ENCODE data around the gene CTBP1.

CTBP1 gene

DNA sequence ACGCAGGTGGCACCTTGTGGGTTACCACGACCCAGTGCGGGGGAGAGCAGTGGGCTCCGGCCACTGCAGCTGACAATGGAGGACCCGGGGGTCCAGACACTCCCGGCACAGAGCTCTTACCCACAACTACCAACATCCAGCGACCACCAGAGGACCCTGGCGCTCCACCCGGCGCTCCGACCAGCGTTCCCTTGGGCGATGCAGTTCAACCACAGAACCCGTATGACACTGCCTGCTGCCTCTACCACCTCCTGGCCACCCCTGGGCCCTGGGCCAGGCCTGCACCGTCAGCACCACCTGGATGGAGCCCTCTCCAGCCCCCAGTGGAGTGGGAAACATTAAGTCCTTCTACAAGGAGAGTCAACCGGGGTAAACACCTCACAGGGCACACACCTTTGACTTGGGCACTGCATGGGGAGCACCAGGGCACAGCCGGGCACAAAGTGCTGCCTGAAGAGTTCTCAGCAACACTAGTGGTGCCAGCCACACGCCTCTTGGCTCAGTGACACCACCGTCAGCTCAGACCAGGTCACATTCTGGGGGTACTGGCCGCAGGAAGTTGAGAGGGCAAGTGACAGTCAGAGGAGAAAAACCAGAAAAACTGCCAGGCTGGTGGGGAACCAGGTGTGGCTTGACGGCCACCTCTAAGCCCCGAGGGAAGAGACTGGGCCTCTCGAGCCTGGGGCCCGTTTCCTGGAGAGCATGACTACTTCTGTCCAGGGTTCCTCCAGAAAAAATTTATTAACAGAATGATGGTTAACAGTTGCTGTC lies 2.6 kb downstream of the CTBP1 start:
- H2AFZ ChIP-seq (ENCODE audit: low read length): no peak overlapping the region
- H3K9me3 ChIP-seq (ENCODE audit: insufficient read depth, low read depth, low read length): no peaks in the 10 kb centered on the region
- peaks cover 43% of the 10 kb centered on the region for H3K4me1 ChIP-seq (ENCODE audit: insufficient read depth, low read length, poor library complexity, severe bottlenecking)
- peak overlapping the region; percentile 100 for H3K4me2 ChIP-seq (ENCODE audit: low read depth, low read length, poor library complexity, severe bottlenecking)
- no peaks in the 10 kb centered on the region for H3F3A ChIP-seq (ENCODE audit: low read depth)
- TF ChIP-seq, protein P1, sequence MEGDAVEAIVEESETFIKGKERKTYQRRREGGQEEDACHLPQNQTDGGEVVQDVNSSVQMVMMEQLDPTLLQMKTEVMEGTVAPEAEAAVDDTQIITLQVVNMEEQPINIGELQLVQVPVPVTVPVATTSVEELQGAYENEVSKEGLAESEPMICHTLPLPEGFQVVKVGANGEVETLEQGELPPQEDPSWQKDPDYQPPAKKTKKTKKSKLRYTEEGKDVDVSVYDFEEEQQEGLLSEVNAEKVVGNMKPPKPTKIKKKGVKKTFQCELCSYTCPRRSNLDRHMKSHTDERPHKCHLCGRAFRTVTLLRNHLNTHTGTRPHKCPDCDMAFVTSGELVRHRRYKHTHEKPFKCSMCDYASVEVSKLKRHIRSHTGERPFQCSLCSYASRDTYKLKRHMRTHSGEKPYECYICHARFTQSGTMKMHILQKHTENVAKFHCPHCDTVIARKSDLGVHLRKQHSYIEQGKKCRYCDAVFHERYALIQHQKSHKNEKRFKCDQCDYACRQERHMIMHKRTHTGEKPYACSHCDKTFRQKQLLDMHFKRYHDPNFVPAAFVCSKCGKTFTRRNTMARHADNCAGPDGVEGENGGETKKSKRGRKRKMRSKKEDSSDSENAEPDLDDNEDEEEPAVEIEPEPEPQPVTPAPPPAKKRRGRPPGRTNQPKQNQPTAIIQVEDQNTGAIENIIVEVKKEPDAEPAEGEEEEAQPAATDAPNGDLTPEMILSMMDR (conservative IDR thresholded peaks at IDR 0.05; ENCODE audit: low read length): no peak
- no peak for TF ChIP-seq EZH2phosphoT487 (IDR thresholded peaks at IDR 0.05; ENCODE audit: borderline replicate concordance)
- H3K9me2 ChIP-seq (replicated peaks; ENCODE audit: low read depth, low read length): no peaks in the 10 kb centered on the region
- peaks cover 6% of the 10 kb centered on the region for H3K27me3 ChIP-seq (ENCODE audit: insufficient read depth, low read length, poor library complexity, severe bottlenecking)
- peak overlapping the region; percentile 100 for H3K4me3 ChIP-seq (ENCODE audit: low read length, poor library complexity, severe bottlenecking)
- peak overlapping the region; percentile 100 for H3K9ac ChIP-seq (ENCODE audit: low read depth, low read length, poor library complexity, severe bottlenecking)
- peaks cover under 1% of the 10 kb centered on the region; the same call in 1 of the 2 replicates for H3K36me3 ChIP-seq (ENCODE audit: insufficient read depth, low read length)
- peaks cover 90% of the 10 kb centered on the region for H3K79me2 ChIP-seq (ENCODE audit: insufficient read depth, low read length)
- H4K20me1 ChIP-seq (ENCODE audit: insufficient read depth, low read length, poor library complexity, severe bottlenecking): peaks cover 68% of the 10 kb centered on the region

DNA sequence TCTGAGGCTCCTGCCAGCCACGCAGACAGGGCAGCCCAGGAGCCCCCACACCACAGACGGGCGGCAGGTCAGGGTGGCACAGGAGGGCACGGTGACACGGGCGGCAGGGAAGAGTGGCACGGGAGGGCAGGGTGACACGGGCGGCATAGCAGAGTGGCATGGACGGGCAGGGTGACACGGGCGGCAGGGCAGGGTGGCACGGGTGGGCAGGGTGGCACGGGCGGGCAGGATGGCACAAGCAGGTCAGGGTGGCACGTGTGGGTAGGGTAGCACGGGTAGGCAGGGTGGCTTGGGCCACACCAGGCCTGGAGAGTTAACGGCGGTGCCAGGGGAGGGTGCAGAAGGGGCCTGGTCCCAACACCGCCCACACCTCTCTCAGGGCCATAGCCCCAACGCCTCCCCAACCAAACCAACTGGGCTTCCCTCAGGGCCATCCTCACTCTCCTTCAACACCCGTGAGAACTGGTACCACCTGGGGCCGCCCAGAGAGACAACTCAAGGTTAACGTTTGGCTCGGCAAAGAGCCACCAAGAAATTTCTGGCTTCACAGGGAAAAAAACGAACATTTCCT lies 3.4 kb downstream of the CTBP1 start:
- H3K79me2 ChIP-seq (ENCODE audit: insufficient read depth, low read length): peaks cover 90% of the 10 kb centered on the region
- TF ChIP-seq, protein P1 (conservative IDR thresholded peaks at IDR 0.05; ENCODE audit: low read length): no peak
- no peak for TF ChIP-seq EZH2phosphoT487 (IDR thresholded peaks at IDR 0.05; ENCODE audit: borderline replicate concordance)
- H3K9me3 ChIP-seq (ENCODE audit: insufficient read depth, low read depth, low read length): no peaks in the 10 kb centered on the region
- H3K36me3 ChIP-seq (ENCODE audit: insufficient read depth, low read length): peaks cover 7% of the 10 kb centered on the region; the same call in 1 of the 2 replicates
- H3K9me2 ChIP-seq (replicated peaks; ENCODE audit: low read depth, low read length): no peaks in the 10 kb centered on the region
- H3K4me2 ChIP-seq (ENCODE audit: low read depth, low read length, poor library complexity, severe bottlenecking): peak overlapping the region; percentile 100
- no peak overlapping the region for H2AFZ ChIP-seq (ENCODE audit: low read length)
- peaks cover 75% of the 10 kb centered on the region for H4K20me1 ChIP-seq (ENCODE audit: insufficient read depth, low read length, poor library complexity, severe bottlenecking)
- H3K4me1 ChIP-seq (ENCODE audit: insufficient read depth, low read length, poor library complexity, severe bottlenecking): peaks cover 40% of the 10 kb centered on the region
- H3K9ac ChIP-seq (ENCODE audit: low read depth, low read length, poor library complexity, severe bottlenecking): peak overlapping the region; percentile 100
- peaks cover 6% of the 10 kb centered on the region for H3K27me3 ChIP-seq (ENCODE audit: insufficient read depth, low read length, poor library complexity, severe bottlenecking)
- H3K4me3 ChIP-seq (ENCODE audit: low read length, poor library complexity, severe bottlenecking): peak overlapping the region; percentile 100
- H3F3A ChIP-seq (ENCODE audit: low read depth): no peaks in the 10 kb centered on the region

DNA sequence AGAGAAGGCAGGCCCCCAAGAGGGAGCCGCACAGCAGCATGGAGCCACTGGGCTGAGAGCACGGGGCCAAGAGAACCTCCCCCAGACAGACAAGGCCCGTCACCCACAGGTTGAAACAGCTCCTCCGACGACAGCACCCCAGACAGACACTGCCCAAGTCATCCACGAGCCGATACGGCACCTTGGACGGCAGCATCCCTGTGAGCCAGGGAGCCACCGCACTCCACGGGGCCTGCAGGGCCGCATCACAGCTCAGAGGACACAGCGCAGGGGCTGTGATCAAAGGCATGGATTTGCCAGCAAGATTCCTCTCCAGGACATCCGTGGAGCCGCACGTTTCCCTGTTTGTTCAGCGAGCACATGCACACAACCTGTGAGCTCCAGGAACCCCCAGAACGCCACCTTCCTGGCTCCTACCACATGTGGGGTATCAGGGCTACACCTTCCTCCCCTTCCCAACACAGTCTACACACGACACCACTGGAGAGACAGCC lies 3.9 kb downstream of the CTBP1 start:
- no peak overlapping the region for H2AFZ ChIP-seq (ENCODE audit: low read length)
- no peaks in the 10 kb centered on the region for H3K9me3 ChIP-seq (ENCODE audit: insufficient read depth, low read depth, low read length)
- H3K27me3 ChIP-seq (ENCODE audit: insufficient read depth, low read length, poor library complexity, severe bottlenecking): peaks cover 6% of the 10 kb centered on the region
- H3K4me1 ChIP-seq (ENCODE audit: insufficient read depth, low read length, poor library complexity, severe bottlenecking): peaks cover 35% of the 10 kb centered on the region
- H3K4me2 ChIP-seq (ENCODE audit: low read depth, low read length, poor library complexity, severe bottlenecking): peak overlapping the region; percentile 100
- peak overlapping the region; percentile 43 for H3K9ac ChIP-seq (ENCODE audit: low read depth, low read length, poor library complexity, severe bottlenecking)
- peaks cover 77% of the 10 kb centered on the region for H4K20me1 ChIP-seq (ENCODE audit: insufficient read depth, low read length, poor library complexity, severe bottlenecking)
- TF ChIP-seq, protein P1 (conservative IDR thresholded peaks at IDR 0.05; ENCODE audit: low read length): no peak
- no peak for TF ChIP-seq EZH2phosphoT487 (IDR thresholded peaks at IDR 0.05; ENCODE audit: borderline replicate concordance)
- H3F3A ChIP-seq (ENCODE audit: low read depth): no peaks in the 10 kb centered on the region
- peak overlapping the region; percentile 100 for H3K4me3 ChIP-seq (ENCODE audit: low read length, poor library complexity, severe bottlenecking)
- peaks cover 86% of the 10 kb centered on the region for H3K79me2 ChIP-seq (ENCODE audit: insufficient read depth, low read length)
- H3K36me3 ChIP-seq (ENCODE audit: insufficient read depth, low read length): peaks cover 10% of the 10 kb centered on the region; the same call in 1 of the 2 replicates
- H3K9me2 ChIP-seq (replicated peaks; ENCODE audit: low read depth, low read length): no peaks in the 10 kb centered on the region
